ENCODE measurements around the gene ARID1B. TPM values are rescaled to one million over a fixed set of nuclear protein-coding genes. Genes with fewer than 3 reads are reported as not detected.

ARID1B gene
- total RNA-seq, 2 experiments from 2014 or later, result 90.1 to 164 TPM

DNA sequence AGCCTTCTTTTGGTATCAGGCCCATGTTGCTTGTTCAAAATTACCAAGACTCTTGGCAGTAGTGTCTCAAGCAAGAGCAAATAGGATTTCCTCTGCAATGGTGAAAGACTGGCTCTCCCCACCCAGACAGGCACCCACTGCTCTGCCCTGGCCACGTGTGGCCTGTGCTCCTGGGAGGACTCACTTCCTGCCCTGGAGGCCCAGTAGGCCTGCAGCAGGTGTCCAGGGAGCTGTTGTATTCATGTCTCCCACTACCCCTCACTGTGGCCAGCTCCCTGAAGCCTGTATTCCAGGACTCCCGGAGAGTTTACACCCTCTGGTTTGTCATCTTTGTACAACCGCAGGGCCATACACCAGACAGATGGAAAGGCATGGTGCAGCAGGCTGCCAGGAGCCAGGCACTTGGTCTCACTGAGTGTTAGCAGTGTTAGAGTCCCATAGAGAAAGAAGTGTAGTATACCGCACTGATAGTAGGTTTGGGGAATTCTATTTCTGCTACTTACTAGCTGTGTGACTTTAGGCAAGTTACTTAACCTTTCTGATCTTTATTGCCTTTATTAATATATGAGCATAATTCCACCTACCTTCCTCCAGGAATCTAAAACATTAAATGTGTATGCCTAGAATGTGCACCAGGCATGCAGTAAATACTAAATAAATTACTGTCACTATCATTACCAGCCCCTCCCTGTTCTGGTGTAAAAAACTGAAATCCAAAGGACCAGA lies 386.4 kb downstream of the ARID1B start:
- Histone ChIP-seq H3K9me2 (ENCODE audit: insufficient read depth, low read length) (no peaks in the 10 kb centered on the region), H3K36me3 (ENCODE audit: insufficient read depth, low read length) (peaks cover 28% of the 10 kb centered on the region; the same call in 1 of the 2 replicates), H3K4me2 (ENCODE audit: low read length) (no peak overlapping the region), H4K20me1 (ENCODE audit: insufficient read depth, low read length) (no peaks in the 10 kb centered on the region), H3K27ac (ENCODE audit: low read depth, low read length, poor library complexity, severe bottlenecking) (no peak overlapping the region), H3K4me3 (ENCODE audit: low read depth, low read length, poor library complexity, severe bottlenecking) (no peak overlapping the region), H2AFZ (ENCODE audit: low read length) (no peak overlapping the region), H3K9me3 (ENCODE audit: low read length) (no peaks in the 10 kb centered on the region), H3K4me1 (ENCODE audit: insufficient read depth, low read length, poor library complexity, severe bottlenecking) (no peaks in the 10 kb centered on the region), H3K79me2 (ENCODE audit: insufficient read depth, low read depth, low read length) (no peaks in the 10 kb centered on the region)
- ChIA-PET POLR2A (interaction anchor here (0.6 to 1.5 kb wide), 2 partner anchors 10 to 11 kb away, joined by 3 to 4 read pairs; no protein-coding TSS in a partner anchor), CTCF (ENCODE audit: unreplicated experiment) (no interaction called here)
- no TSS peak for BruUV-seq (replicated peaks)
- no peak for DNase-seq (ENCODE audit: low spot score)
- TF ChIP-seq, protein P1, sequence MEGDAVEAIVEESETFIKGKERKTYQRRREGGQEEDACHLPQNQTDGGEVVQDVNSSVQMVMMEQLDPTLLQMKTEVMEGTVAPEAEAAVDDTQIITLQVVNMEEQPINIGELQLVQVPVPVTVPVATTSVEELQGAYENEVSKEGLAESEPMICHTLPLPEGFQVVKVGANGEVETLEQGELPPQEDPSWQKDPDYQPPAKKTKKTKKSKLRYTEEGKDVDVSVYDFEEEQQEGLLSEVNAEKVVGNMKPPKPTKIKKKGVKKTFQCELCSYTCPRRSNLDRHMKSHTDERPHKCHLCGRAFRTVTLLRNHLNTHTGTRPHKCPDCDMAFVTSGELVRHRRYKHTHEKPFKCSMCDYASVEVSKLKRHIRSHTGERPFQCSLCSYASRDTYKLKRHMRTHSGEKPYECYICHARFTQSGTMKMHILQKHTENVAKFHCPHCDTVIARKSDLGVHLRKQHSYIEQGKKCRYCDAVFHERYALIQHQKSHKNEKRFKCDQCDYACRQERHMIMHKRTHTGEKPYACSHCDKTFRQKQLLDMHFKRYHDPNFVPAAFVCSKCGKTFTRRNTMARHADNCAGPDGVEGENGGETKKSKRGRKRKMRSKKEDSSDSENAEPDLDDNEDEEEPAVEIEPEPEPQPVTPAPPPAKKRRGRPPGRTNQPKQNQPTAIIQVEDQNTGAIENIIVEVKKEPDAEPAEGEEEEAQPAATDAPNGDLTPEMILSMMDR (conservative IDR thresholded peaks at IDR 0.05; ENCODE audit: low read length), result no peak
- no peak for TF ChIP-seq EZH2phosphoT487 (IDR thresholded peaks at IDR 0.05; ENCODE audit: borderline replicate concordance, low read depth, low read length)
- intact Hi-C loops (cut with micrococcal nuclease; ENCODE audit: unreplicated experiment), result no loop called here

DNA sequence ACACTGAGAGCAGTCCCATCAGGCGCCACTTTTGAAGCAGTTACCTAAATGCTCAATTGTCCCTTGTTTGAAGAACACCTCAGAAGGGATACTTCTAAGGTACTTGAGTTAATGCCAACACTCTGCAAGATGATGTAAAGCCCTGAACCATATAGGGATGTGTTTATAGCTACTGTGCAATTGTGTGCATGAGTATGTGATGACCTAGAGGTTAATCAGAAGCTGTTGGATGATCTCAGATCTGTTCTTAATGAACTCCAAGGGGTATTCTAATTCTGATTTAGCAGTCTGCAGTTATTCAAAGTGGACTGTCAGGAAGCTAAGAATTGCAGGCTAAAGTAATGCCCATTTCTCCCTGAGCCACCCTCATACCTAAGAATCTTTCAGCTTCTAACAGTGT lies 387.8 kb downstream of the ARID1B start:
- intact Hi-C loops (cut with micrococcal nuclease; ENCODE audit: unreplicated experiment), result no loop called here

More for the DNA sequence above, 387.8 kb downstream of the ARID1B start:
- no peak overlapping the region for H3K4me2 ChIP-seq (ENCODE audit: low read length)
- H3K36me3 ChIP-seq (ENCODE audit: insufficient read depth, low read length), result peaks cover 37% of the 10 kb centered on the region; the same call in 1 of the 2 replicates
- POLR2A ChIA-PET, result interaction anchor here (1.2 to 2.0 kb wide), 4 partner anchors 9 to 35 kb away, joined by 3 to 7 read pairs (median 4); no protein-coding TSS in a partner anchor
- H3K27ac ChIP-seq (ENCODE audit: low read depth, low read length, poor library complexity, severe bottlenecking), result no peak overlapping the region
- DNase-seq (ENCODE audit: low spot score), result no peak
- no peaks in the 10 kb centered on the region for H3K79me2 ChIP-seq (ENCODE audit: insufficient read depth, low read depth, low read length)
- H4K20me1 ChIP-seq (ENCODE audit: insufficient read depth, low read length), result no peaks in the 10 kb centered on the region
- no peaks in the 10 kb centered on the region for H3K9me3 ChIP-seq (ENCODE audit: low read length)
- TF ChIP-seq, protein P1 (conservative IDR thresholded peaks at IDR 0.05; ENCODE audit: low read length), result no peak
- TF ChIP-seq EZH2phosphoT487 (IDR thresholded peaks at IDR 0.05; ENCODE audit: borderline replicate concordance, low read depth, low read length), result no peak
- H3K4me1 ChIP-seq (ENCODE audit: insufficient read depth, low read length, poor library complexity, severe bottlenecking), result no peaks in the 10 kb centered on the region
- no peaks in the 10 kb centered on the region for H3K9me2 ChIP-seq (ENCODE audit: insufficient read depth, low read length)
- H3K4me3 ChIP-seq (ENCODE audit: low read depth, low read length, poor library complexity, severe bottlenecking), result no peak overlapping the region
- BruUV-seq (replicated peaks), result no TSS peak
- CTCF ChIA-PET (ENCODE audit: unreplicated experiment), result interaction anchor here (0.6 kb wide), 1 partner anchor 77 kb away, joined by 6 read pairs; no protein-coding TSS in a partner anchor
- H2AFZ ChIP-seq (ENCODE audit: low read length), result no peak overlapping the region

Measured in OCI-LY7 (cell line).